Kidney (tissue), 14 donors: Measurements from ENCODE around the gene PLN. TPM values are rescaled to one million over a fixed set of nuclear protein-coding genes. Genes with fewer than 3 reads are reported as not detected.

Source experiments
- DNase-seq, 5 donors: peaks; one replicate each; pipeline ENCODE4 v3.0.0-alpha.2; 2013 to 2020
- FAIRE-seq: peaks from 2 replicates; lab custom pipeline; 2012; peaks lifted over from hg19 to GRCh38; lab: Jason Lieb, UNC
- H3K27ac ChIP-seq, 2 donors: one replicate each; pipeline ENCODE4 v1.7.0; 2013; ENCODE audit warnings: low read depth in 2 of 2, low read length in 2 of 2, inconsistent platforms in 1 of 2
- H3K27me3 ChIP-seq: one replicate; pipeline ENCODE4 v1.7.1; 2013; ENCODE audit warnings: low read length, inconsistent platforms; ENCODE audit not compliant: control insufficient read depth, insufficient read depth
- H3K36me3 ChIP-seq, 3 donors: one replicate each; pipeline versions ENCODE4 v1.7.0 to v1.7.1; 2013; ENCODE audit warnings: low read length in 3 of 3, control low read depth in 1 of 3, inconsistent platforms in 1 of 3; ENCODE audit not compliant: insufficient read depth in 3 of 3, control insufficient read depth in 2 of 3
- H3K4me1 ChIP-seq, 3 donors: one replicate each; pipeline versions ENCODE4 v1.7.0 to v1.7.1; 2013; ENCODE audit warnings: low read length in 3 of 3, inconsistent platforms in 1 of 3, low read depth in 1 of 3; ENCODE audit not compliant: control insufficient read depth in 2 of 3, insufficient read depth in 2 of 3
- H3K4me3 ChIP-seq, 3 donors: one replicate each; pipeline versions ENCODE4 v1.7.0 to v1.8.1; 2013; ENCODE audit warnings: low read length in 3 of 3, control low read depth in 1 of 3, inconsistent platforms in 1 of 3
- H3K9ac ChIP-seq, 3 donors: one replicate each; pipeline versions ENCODE4 v1.7.0 to v1.7.1; 2013; ENCODE audit warnings: low read length in 3 of 3, control low read depth in 1 of 3, inconsistent platforms in 1 of 3
- H3K9me3 ChIP-seq, 3 donors: one replicate each; pipeline versions ENCODE4 v1.7.0 to v1.7.1; 2013; ENCODE audit warnings: low read length in 3 of 3, control low read depth in 1 of 3, inconsistent platforms in 1 of 3; ENCODE audit not compliant: control insufficient read depth in 2 of 3, insufficient read depth in 1 of 3
- CTCF ChIP-seq: IDR thresholded peaks from 3 replicates; pipeline ENCODE4 v1.5.1; 2012; ENCODE audit warnings: mild to moderate bottlenecking, moderate library complexity, borderline replicate concordance; ENCODE audit not compliant: insufficient read depth; ENCODE audit errors: extremely low read depth
- intact Hi-C: fragments of 100-400 bp; cut with DNase I; formaldehyde crosslinking; loops from one replicate; pipeline ENCODE4 v1.11.1; 2022
- polyA plus RNA-seq: library from polyadenylated mRNA; stranded (reverse); fragments of 350-450 nt; fragmentation: Illumina TruSeq; extraction: RNeasy Lipid Tissue Mini Kit (QIAGEN cat#74804); gene quantifications from one replicate; pipeline ENCODE4 v1.2.3, GENCODE V29; 2014; ENCODE audit warnings: low read depth, low replicate concordance; ENCODE audit not compliant: insufficient read depth
- total RNA-seq: library from RNA; stranded (reverse); fragmentation: NEBNext Ultra II Directional; extraction: Animal tissue kit (Norgen Biotek cat#: 25700); gene quantifications from one replicate; pipeline ENCODE4 v1.2.1, GENCODE V29; 2021
- donor health status: control.
- donor health status: control.
- donor health status: control.
- donor health status: control.
- donor health status: control.
- donor health status: DM: yes; HTN: yes; CAD: no.
- donor health status: Normal renal cell carcinoma (clear cell type).

PLN gene
- total and polyA plus RNA-seq, 2 donors from 2014 or later = 22.7 to 47.2 TPM

GRCh38 chr6:118571121-118571520 lies 23.0 kb downstream of the PLN start:
- intact Hi-C loops = no loop called here
- no peaks in the 10 kb centered on the region for H3K4me1 ChIP-seq
- no peak overlapping the region for H3K9ac ChIP-seq
- H3K27ac ChIP-seq = no peak overlapping the region
- no peak overlapping the region for H3K4me3 ChIP-seq
- TF ChIP-seq CTCF = no peak
- H3K27me3 ChIP-seq = no peaks in the 10 kb centered on the region
- DNase-seq = no peak
- no peaks in the 10 kb centered on the region for H3K36me3 ChIP-seq
- FAIRE-seq = no peak
- H3K9me3 ChIP-seq = peaks cover 1 to 12% (median 5%) of the 10 kb centered on the region in 3 donors

- intact Hi-C loops = no loop called here
- Histone ChIP-seq H3K36me3 (no peaks in the 10 kb centered on the region), H3K27ac (no peak overlapping the region), H3K9ac (no peak overlapping the region), H3K27me3 (no peaks in the 10 kb centered on the region), H3K9me3 (peaks cover 1 to 20% (median 5%) of the 10 kb centered on the region in 3 donors), H3K4me1 (no peaks in the 10 kb centered on the region), H3K4me3 (no peak overlapping the region)
- FAIRE-seq (no peak), DNase-seq (no peak)
- no peak for TF ChIP-seq CTCF
Measured at GRCh38 chr6:118574051-118574865, 26.2 kb downstream of the PLN start.

GRCh38 chr6:118577972-118578371 lies 29.9 kb downstream of the PLN start:
- Histone ChIP-seq H3K4me1 (no peaks in the 10 kb centered on the region), H3K27me3 (no peaks in the 10 kb centered on the region), H3K36me3 (no peaks in the 10 kb centered on the region), H3K9me3 (peaks cover 1 to 20% (median 5%) of the 10 kb centered on the region in 3 donors), H3K9ac (no peak overlapping the region), H3K4me3 (no peak overlapping the region), H3K27ac (no peak overlapping the region)
- no peak for DNase-seq
- TF ChIP-seq CTCF = no peak
- intact Hi-C loops = no loop called here
- no peak for FAIRE-seq
